Skin of body (tissue), 2 donors: Measurements from ENCODE around the gene TSSK1B. TPM values are rescaled to one million over a fixed set of nuclear protein-coding genes. Genes with fewer than 3 reads are reported as not detected.
"Not testable (repeated sequence)": the region's sequence is repeated elsewhere in the genome, so short reads cannot be mapped to it uniquely, and the experiment has no call there.

ENCODE experiments used
- DNase-seq: peaks from one replicate; lab custom pipeline; 2025; lab: John Stamatoyannopoulos, UW
- total RNA-seq: library from RNA; depleted of rRNA; stranded (reverse); fragments of >200 nt; gene quantifications from one replicate; pipeline ENCODE4 v1.2.3, GENCODE V29; 2014

TSSK1B gene
- total RNA-seq, 1 donor from 2014 or later, result 0.10 TPM

- no peak for DNase-seq
Observed at GRCh38 chr5:113404269-113404668, 30.5 kb downstream of the TSSK1B start.

- not testable (repeated sequence) for DNase-seq
Observed at GRCh38 chr5:113397986-113398385, 36.8 kb downstream of the TSSK1B start.

DNA sequence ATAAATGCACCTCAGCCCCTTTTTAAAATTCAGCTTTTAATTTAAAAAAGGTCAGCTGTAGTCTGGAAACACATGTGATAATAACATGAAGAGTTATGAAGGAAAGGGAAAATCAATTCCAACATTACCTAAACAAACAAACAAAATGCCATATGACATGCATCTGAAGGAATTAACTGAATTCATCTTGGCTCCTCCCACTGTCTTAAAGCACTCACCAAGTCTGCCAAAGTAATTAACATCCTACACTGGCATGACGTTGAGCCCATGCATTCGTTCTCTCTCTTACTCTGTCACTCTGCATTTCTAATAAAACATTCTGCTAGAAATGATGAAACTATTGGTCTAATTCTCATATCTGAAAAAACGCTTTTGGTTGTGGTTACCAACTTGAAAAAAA, 37.7 kb downstream of the TSSK1B start:
- DNase-seq, result no peak

DNA sequence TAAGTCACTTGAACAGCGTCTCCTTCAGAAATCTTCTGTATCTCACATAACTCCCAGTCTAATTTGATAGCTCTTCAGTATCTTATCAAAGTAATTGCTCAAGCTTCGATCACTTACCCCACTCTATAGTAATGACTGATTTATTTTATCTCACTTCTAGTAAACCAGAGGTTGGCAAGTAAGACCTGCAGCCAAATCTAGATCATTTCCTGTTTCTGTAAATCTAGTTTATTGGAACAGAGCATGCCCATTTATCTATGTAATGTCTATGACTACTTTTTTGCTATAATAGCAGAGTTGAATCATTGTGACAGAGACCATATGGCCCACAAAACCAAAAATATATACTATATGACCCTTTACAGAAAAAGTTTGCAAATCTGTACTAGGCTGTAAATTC, 40.1 kb downstream of the TSSK1B start:
- no peak for DNase-seq

DNA sequence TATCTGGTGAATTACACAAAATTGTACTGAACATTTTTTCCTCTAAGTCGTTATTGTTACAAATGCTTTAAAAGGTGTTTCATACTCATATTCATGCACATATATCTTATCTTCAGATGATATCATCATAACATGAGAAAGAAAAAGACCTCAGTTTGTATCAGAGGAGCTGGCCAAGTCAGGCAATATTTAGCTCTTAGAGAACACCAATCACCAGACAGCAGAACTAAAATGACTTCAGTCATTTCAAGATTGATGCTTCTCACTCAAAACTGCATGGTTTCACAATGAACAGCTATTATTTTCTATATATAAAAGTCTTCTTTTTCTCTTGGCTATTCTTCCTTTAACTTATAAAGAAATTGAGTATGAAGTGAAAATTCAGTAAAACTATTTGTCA, 44.6 kb downstream of the TSSK1B start:
- DNase-seq, result no peak

DNA sequence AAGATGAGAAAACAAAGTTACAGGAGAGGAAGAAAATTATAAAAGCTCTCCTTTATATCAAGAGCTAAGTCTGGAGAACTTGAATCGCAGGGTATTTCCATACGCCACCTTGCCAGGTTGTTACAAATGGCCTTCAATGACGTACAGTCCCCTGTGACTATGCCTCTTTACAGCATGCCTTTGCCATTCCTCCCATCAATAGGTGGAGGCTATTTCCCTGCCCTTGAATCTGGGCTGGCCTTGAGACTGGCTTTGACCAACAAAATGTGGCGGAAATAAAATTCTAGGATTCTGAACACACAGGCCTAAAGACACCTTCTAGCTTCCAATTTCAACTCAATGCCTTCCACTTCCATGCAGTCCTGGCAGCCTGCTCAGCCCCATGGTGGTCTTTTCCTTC, 45.7 kb downstream of the TSSK1B start:
- DNase-seq, result no peak

- no peak for DNase-seq
Observed at GRCh38 chr5:113387844-113388243, 46.9 kb downstream of the TSSK1B start.

DNA sequence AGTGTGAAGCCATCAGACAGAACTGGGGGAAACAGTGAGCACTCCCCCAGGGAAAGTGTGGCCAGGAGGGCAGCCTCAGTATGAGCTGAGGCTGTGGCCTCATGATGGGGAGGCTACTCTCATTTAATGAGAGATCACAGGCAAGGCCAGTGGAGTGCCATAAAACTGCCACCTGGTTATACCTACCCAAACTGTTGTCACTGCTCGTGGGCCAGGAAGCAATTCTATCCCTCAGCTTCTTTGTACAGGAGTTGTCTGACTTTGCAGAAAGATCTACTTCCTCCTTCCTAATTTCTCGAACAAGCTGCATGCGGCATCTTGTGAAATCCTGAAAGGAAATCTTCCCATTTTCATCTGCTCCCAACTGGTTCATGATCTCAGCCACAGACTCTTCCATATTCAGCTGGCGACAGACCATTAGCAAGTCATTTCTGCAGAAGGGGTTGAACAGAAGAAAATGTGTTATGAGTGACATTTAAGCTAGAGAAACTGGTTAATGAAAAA, 50.0 kb downstream of the TSSK1B start:
- no peak for DNase-seq

- no peak for DNase-seq
Observed at GRCh38 chr5:113382731-113383130, 52.1 kb downstream of the TSSK1B start.

Other genes with a start within 250 kb of the TSSK1B start
- gene MCC, start 53.5 kb upstream of the TSSK1B start, total RNA-seq, result 47.7 TPM
- gene YTHDC2, start 78.7 kb upstream of the TSSK1B start, total RNA-seq, result 34.6 TPM